Body of pancreas (tissue), 4 donors: ENCODE data around the gene MAP4K4. TPM values are rescaled to one million over a fixed set of nuclear protein-coding genes. Genes with fewer than 3 reads are reported as not detected.

Experiments
- ATAC-seq: fragments of 150-250 bp; one replicate; pipeline ENCODE4 v1.9.1; 2016
- DNase-seq, 4 donors: peaks; one replicate each; pipeline ENCODE4 v3.0.0-alpha.2; 2019
- H3K27ac ChIP-seq, 4 donors: fragments of 200-600 bp; sonication (generic); 1 replicate in 3 of 4; 2 replicates in 1 of 4; pipeline versions ENCODE4 v1.5.1 to v1.6.1; 2016 to 2019; ENCODE audit warnings: mild to moderate bottlenecking in 1 of 4, mixed read lengths in 1 of 4, moderate library complexity in 1 of 4
- H3K27me3 ChIP-seq, 2 donors: fragments of 200-600 bp; sonication (generic); one replicate each; pipeline ENCODE4 v1.6.0; 2016; ENCODE audit warnings: mild to moderate bottlenecking in 1 of 2
- H3K36me3 ChIP-seq, 2 donors: fragments of 200-600 bp; sonication (generic); replicated peaks in 1 of 2; 2 replicates each; pipeline ENCODE4 v1.5.1; 2016; ENCODE audit warnings: low read depth in 2 of 2; ENCODE audit not compliant: insufficient read depth in 1 of 2
- H3K4me1 ChIP-seq: fragments of 200-600 bp; sonication (generic); one replicate; pipeline ENCODE4 v1.6.0; 2016
- H3K4me3 ChIP-seq, 2 donors: fragments of 200-600 bp; sonication (generic); 1 replicate in 1 of 2; 2 replicates in 1 of 2; pipeline ENCODE4 v1.5.1; 2016 to 2019
- H3K9me3 ChIP-seq, 3 donors: fragments of 200-600 bp; sonication (generic); 1 replicate in 2 of 3; 2 replicates in 1 of 3; pipeline ENCODE4 v1.5.1; 2016
- CTCF ChIP-seq, 7 experiments: fragments of 450-650 bp in 4 of 7; fragments of 200-600 bp in 3 of 7; sonication (generic) in 3 of 7; IDR thresholded peaks; one replicate each; pipeline ENCODE4 v1.5.1; 2016 to 2019; ENCODE audit warnings: antibody characterized with exemption in 7 of 7
- POLR2A ChIP-seq, 3 donors: fragments of 450-650 bp; IDR thresholded peaks; one replicate each; pipeline ENCODE4 v1.6.1; 2016; ENCODE audit warnings: antibody characterized with exemption in 3 of 3, mild to moderate bottlenecking in 2 of 3
- WGBS, 2 donors: methylation state at CpG; one replicate each; pipeline ENCODE4 v1.1.5; 2017; 5-methylcytosine and 5-hydroxymethylcytosine counted together
- intact Hi-C: fragments of 100-400 bp; cut with DNase I; formaldehyde crosslinking; loops from one replicate; pipeline ENCODE4 v1.15.1; 2023
- total RNA-seq, 2 donors: library from RNA; depleted of rRNA; stranded (reverse); fragments of >200 nt; gene quantifications; one replicate each; pipeline ENCODE4 v1.1.0, GENCODE V29; 2016

The MAP4K4 gene
- total RNA-seq, 2 donors from 2014 or later: 22.1 to 25.1 TPM

DNA sequence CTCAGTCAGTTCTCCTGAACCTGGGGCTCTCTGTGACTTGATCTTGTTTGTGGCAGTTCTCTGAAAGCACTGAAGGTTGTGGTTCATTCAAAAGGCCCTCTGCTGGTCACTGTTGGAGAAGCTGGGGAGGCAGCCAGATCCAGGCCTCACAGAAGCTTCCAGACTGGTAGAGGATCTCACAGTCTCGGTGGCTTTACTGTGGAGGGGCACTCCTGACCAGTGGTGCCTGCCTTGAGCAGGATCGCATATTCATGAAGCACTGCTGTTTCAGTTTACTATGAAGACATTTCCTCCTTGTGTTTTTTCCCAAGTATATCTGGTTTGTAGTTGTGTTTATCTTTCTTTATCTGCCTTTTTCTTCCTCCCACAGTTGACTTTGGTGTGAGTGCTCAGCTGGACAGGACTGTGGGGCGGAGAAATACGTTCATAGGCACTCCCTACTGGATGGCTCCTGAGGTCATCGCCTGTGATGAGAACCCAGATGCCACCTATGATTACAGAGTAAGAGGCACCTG lies 133.9 kb downstream of the MAP4K4 start:
- intact Hi-C loops: loop anchor here (10.0 kb wide), 1 partner anchor 417 kb away; no protein-coding TSS in a partner anchor
- Histone ChIP-seq H3K27me3 (no peaks in the 10 kb centered on the region), H3K4me1 (peaks cover 14% of the 10 kb centered on the region), H3K4me3 (no peak overlapping the region), H3K27ac (peak overlapping the region; percentile 8 to 43 (median 30)), H3K36me3 (peaks cover 0 to 6% of the 10 kb centered on the region in 2 donors), H3K9me3 (no peaks in the 10 kb centered on the region)
- TF ChIP-seq POLR2A (IDR thresholded peaks at IDR 0.05): no peak
- TF ChIP-seq CTCF (IDR thresholded peaks at IDR 0.05): peak; percentile 57 to 82 (median 68)
- ATAC-seq: peak; percentile 80
- DNase-seq: peak; percentile 71 to 80 (median 76)
- 32 to 44% methylated on average over 5 of the region's 5 CpGs for WGBS, 2 donors

GRCh38 chr2:101832114-101832513 lies 134.6 kb downstream of the MAP4K4 start:
- Histone ChIP-seq H3K9me3 (no peaks in the 10 kb centered on the region), H3K27me3 (no peaks in the 10 kb centered on the region), H3K4me3 (no peak overlapping the region), H3K36me3 (peaks cover 0 to 6% of the 10 kb centered on the region in 2 donors), H3K4me1 (peaks cover 14% of the 10 kb centered on the region), H3K27ac (peak overlapping the region in 1 of 4 donors; percentile 43)
- WGBS, 2 donors: 19 to 26% methylated on average over 1 of the region's 1 CpG
- no peak for TF ChIP-seq POLR2A (IDR thresholded peaks at IDR 0.05)
- TF ChIP-seq CTCF (IDR thresholded peaks at IDR 0.05): peak in 6 of 7 experiments; percentile 21 to 47 (median 29)
- DNase-seq (no peak), ATAC-seq (no peak)
- intact Hi-C loops: loop anchor here (10.0 kb wide), 1 partner anchor 417 kb away; no protein-coding TSS in a partner anchor

- intact Hi-C loops: loop anchor here (10.0 kb wide), 1 partner anchor 419 kb away; no protein-coding TSS in a partner anchor
- WGBS, 2 donors: 93 to 95% methylated on average over 4 of the region's 4 CpGs
- Histone ChIP-seq H3K9me3 (no peaks in the 10 kb centered on the region), H3K27me3 (no peaks in the 10 kb centered on the region), H3K4me3 (no peak overlapping the region), H3K36me3 (peaks cover 0 to 6% of the 10 kb centered on the region in 2 donors), H3K4me1 (peaks cover 12% of the 10 kb centered on the region), H3K27ac (no peak overlapping the region)
- no peak for TF ChIP-seq POLR2A (IDR thresholded peaks at IDR 0.05)
- no peak for TF ChIP-seq CTCF (IDR thresholded peaks at IDR 0.05)
- ATAC-seq (no peak), DNase-seq (no peak)
Observed at GRCh38 chr2:101833890-101834523, 136.5 kb downstream of the MAP4K4 start.

DNA sequence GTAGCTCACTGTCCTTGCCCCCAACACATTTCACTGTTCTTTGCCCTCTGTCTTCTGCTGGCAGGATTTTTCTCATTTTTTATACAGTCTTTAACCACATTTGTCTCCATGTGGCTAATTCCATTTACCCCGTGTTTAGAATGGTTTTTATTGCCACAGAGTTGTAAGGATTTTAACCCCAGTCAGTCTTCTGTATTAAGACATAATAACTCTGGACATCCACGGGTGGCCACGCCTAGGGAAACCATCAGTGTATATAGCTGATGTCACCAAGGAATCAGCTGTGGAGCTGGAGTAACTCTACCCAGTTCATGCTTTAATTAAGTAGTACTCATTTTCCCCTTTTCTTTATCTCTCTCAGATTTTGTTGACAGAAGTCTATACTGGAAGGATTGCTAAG lies 139.8 kb downstream of the MAP4K4 start:
- no peak overlapping the region for H3K4me3 ChIP-seq
- intact Hi-C loops: loop anchor here (10.0 kb wide), 1 partner anchor 423 kb away; no protein-coding TSS in a partner anchor
- no peak overlapping the region for H3K27ac ChIP-seq
- no peaks in the 10 kb centered on the region for H3K9me3 ChIP-seq
- H3K4me1 ChIP-seq: no peaks in the 10 kb centered on the region
- H3K27me3 ChIP-seq: no peaks in the 10 kb centered on the region
- 71 to 80% methylated on average over 3 of the region's 3 CpGs for WGBS, 2 donors
- no peak for ATAC-seq
- H3K36me3 ChIP-seq: peaks cover 0 to 6% of the 10 kb centered on the region in 2 donors
- TF ChIP-seq POLR2A (IDR thresholded peaks at IDR 0.05) (no peak), CTCF (IDR thresholded peaks at IDR 0.05) (no peak)
- DNase-seq: no peak
